ENCODE data around the gene OS9. TPM values are rescaled to one million over a fixed set of nuclear protein-coding genes. Genes with fewer than 3 reads are reported as not detected.

The OS9 gene
- total RNA-seq, 2 donors from 2014 or later: 167 to 213 TPM

DNA sequence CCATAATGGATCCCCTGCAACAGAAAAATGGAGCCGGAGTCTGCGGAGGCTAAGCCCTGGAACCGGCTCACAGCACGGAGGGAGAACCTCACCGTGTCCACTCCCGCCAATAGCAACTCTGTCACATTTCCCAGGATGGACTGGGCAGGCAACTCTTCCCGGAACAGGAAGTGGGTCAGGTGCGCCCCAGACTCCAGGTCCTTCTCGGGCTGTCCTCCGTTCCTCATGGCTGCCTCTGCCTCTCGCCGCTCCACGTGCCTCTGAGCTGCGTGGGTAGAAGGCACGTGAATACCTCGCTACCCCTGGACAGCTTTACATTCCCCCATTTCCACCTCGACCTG, 70.7 kb downstream of the OS9 start:
- WGBS, 2 donors: 2 to 8% methylated on average over 12 to 17 of the region's 17 CpGs
- H3K27ac ChIP-seq: peak overlapping the region; percentile 44 to 82 (median 64)

DNA sequence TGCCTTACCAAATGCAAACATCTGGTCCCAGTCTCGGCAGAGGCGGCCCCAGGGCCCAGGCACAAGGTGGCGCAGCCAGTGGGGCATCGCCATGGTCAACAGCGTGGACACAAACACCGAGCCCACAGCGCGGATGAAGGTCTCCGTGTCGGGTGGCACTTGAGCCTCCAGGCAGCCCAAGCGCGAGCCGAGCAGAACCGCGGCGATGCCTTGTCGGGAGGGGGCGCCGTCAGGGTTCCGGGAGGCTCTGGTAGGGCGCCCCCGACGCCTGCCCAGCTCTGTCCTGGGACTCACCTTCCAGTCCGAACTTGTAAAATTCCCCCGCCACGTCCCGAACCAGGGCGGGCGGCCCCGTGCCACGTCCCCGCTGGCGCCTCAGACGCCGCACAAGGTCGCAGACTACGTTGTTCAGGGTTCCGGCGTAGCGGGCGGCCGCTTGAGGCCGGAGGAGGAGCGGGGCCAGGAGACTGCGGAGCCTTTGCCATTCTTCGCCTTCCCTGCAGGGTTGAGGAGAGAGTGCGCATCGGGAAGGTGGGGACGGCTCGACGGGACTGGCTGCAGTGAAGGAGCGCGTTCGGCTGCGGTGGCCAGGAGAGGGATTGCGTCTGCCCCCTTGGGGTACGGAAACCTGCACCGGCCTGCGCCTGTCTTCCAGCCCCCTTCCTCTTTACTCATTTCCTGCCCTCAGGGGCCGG, 71.2 kb downstream of the OS9 start:
- Histone ChIP-seq H3K27ac (peak overlapping the region; percentile 44 to 82 (median 64)), H3K4me1 (peaks cover 32% of the 10 kb centered on the region), H3K4me3 (peak overlapping the region; percentile 16 to 19), H3K27me3 (no peaks in the 10 kb centered on the region), H3K36me3 (replicated peaks in 1 of 2; ENCODE audit: insufficient read depth in 1 of 2, low read depth in 2 of 2) (peaks cover 0 to 3% of the 10 kb centered on the region in 2 donors), H3K9me3 (no peaks in the 10 kb centered on the region)
- intact Hi-C loops (cut with DNase I): no loop called here
- TF ChIP-seq, protein P1, sequence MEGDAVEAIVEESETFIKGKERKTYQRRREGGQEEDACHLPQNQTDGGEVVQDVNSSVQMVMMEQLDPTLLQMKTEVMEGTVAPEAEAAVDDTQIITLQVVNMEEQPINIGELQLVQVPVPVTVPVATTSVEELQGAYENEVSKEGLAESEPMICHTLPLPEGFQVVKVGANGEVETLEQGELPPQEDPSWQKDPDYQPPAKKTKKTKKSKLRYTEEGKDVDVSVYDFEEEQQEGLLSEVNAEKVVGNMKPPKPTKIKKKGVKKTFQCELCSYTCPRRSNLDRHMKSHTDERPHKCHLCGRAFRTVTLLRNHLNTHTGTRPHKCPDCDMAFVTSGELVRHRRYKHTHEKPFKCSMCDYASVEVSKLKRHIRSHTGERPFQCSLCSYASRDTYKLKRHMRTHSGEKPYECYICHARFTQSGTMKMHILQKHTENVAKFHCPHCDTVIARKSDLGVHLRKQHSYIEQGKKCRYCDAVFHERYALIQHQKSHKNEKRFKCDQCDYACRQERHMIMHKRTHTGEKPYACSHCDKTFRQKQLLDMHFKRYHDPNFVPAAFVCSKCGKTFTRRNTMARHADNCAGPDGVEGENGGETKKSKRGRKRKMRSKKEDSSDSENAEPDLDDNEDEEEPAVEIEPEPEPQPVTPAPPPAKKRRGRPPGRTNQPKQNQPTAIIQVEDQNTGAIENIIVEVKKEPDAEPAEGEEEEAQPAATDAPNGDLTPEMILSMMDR (IDR thresholded peaks at IDR 0.05): peak in 4 of 7 experiments; percentile 5 to 16 (median 14)
- peak; percentile 7 to 28 (median 18) for TF ChIP-seq POLR2A (IDR thresholded peaks at IDR 0.05)
- ATAC-seq (peak; percentile 51), DNase-seq (peak; percentile 42 to 54 (median 48))
- WGBS, 2 donors: 0 to 3% methylated on average over 12 to 54 of the region's 60 CpGs

More for the DNA sequence above, 70.7 kb downstream of the OS9 start:
- H3K27me3 ChIP-seq: no peaks in the 10 kb centered on the region
- peak; percentile 56 to 89 (median 85) for TF ChIP-seq POLR2A (IDR thresholded peaks at IDR 0.05)
- TF ChIP-seq, protein P1 (IDR thresholded peaks at IDR 0.05): no peak
- H3K4me3 ChIP-seq: peak overlapping the region in 1 of 2 donors; percentile 16
- peak; percentile 87 for ATAC-seq
- H3K4me1 ChIP-seq: peaks cover 32% of the 10 kb centered on the region
- no peaks in the 10 kb centered on the region for H3K36me3 ChIP-seq (replicated peaks in 1 of 2; ENCODE audit: insufficient read depth in 1 of 2, low read depth in 2 of 2)
- peak; percentile 80 to 84 (median 82) for DNase-seq
- no peaks in the 10 kb centered on the region for H3K9me3 ChIP-seq
- intact Hi-C loops (cut with DNase I): no loop called here

DNA sequence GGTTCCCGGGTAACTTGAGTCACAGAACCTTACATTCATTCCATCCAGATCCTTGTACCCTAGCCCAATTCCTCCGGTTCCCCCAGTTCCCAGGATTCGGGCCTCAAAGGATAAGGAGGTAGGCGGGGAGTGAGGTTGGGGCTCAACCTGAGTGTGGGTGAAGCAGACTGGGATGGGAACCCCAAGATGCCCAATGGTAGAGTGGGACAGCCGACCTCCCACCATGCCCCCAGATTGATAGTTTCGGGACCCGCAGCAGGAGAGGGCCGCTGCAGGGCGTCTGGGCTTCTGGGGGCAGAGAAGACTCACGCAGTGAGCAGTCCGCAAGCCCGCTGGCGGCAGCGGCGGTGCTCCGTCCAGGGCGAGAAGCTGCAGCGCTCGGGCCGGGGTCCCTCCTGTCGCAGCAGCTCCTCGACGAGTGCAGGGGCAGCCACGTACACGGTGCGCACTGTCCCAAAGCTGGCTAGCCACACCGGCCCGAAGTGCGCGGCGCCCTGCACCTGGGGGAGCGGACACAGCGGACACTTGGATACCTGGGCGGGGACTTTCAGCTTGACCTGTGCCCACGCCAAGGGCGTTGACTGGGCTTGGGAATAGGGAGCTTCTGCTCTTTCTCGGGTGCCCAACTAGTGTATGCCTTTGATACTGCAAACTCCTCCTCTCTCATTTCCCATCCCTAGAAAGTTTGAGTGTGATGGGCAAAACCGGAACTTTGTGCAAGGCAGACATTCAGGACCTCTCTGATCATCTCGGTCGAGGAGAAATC, 71.9 kb downstream of the OS9 start:
- 2 to 6% methylated on average over 14 to 40 of the region's 40 CpGs for WGBS, 2 donors
- ATAC-seq: peak; percentile 22
- peak in 1 of 3 donors; percentile 9 for TF ChIP-seq POLR2A (IDR thresholded peaks at IDR 0.05)
- TF ChIP-seq, protein P1 (IDR thresholded peaks at IDR 0.05): no peak
- H3K9me3 ChIP-seq: no peaks in the 10 kb centered on the region
- peaks cover 38% of the 10 kb centered on the region for H3K4me1 ChIP-seq
- intact Hi-C loops (cut with DNase I): no loop called here
- H3K27ac ChIP-seq: peak overlapping the region in 1 of 4 donors; percentile 44
- peak overlapping the region; percentile 16 to 19 for H3K4me3 ChIP-seq
- peak in 2 of 4 donors; percentile 38 for DNase-seq
- H3K27me3 ChIP-seq: no peaks in the 10 kb centered on the region
- peaks cover 0 to 6% of the 10 kb centered on the region in 2 donors for H3K36me3 ChIP-seq (replicated peaks in 1 of 2; ENCODE audit: insufficient read depth in 1 of 2, low read depth in 2 of 2)

DNA sequence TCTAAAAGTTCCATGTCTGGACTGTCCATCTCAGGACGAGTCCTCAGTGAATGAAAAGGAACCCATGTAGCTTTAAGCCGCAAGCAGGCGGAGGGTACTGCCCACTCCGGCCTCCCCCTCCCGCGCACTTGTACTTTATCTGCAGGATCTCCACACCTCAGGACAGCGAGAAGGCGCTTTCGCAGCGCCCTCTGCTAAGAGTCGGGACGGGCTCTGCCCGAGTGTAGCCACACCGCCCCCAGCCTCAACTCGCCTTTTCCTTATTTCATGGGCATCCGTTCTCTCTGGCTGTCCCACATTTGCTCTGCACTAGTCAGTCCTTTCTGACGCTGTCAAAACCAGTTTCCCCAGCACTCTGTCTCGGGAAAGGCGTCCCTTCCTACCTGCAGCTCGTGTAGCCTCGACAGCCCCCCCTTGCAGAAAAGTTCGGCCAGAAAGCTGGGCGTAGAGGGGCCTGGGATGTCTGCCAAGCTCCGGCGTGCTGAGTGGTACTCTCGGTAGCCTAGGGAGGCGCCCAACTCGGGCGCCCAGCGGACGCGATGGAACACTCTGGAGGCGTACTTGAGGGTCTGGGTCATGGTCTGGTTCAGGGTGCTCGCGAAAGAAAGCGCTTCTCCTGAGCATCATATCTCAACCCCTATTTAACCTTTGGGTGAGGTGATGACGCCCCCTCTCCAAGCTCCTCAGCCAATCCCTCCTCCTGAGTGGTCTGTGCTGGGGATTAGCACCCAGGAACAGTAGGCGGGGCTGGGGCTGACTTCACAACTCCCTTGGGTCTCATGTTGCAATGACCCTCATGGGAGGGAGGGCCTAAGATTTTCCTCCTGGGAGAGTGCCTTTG, 72.8 kb downstream of the OS9 start, which contains the start of gene CYP27B1:
Gene CYP27B1, minus strand, starts transcription at position 615 of the 841 bp plus-strand sequence. Its CDS starts 37 bp downstream, at position 578.
- no peaks in the 10 kb centered on the region for H3K9me3 ChIP-seq
- H3K4me1 ChIP-seq: peaks cover 46% of the 10 kb centered on the region
- no peaks in the 10 kb centered on the region for H3K27me3 ChIP-seq
- WGBS, 2 donors: 4 to 5% methylated on average over 26 to 38 of the region's 38 CpGs
- H3K36me3 ChIP-seq (replicated peaks in 1 of 2; ENCODE audit: insufficient read depth in 1 of 2, low read depth in 2 of 2): peaks cover 0 to 6% of the 10 kb centered on the region in 2 donors
- TF ChIP-seq, protein P1 (IDR thresholded peaks at IDR 0.05): no peak
- TF ChIP-seq POLR2A (IDR thresholded peaks at IDR 0.05): peak in 1 of 3 donors; percentile 7
- no peak within 1 kb of the TSS for H3K27ac ChIP-seq
- peak within 1 kb of the TSS in 1 of 2 donors; percentile 19 for H3K4me3 ChIP-seq
- intact Hi-C loops (cut with DNase I): no loop called here
- peak; percentile 5 for ATAC-seq
- DNase-seq: peak in 1 of 4 donors; percentile 37

All from body of pancreas (tissue), 4 donors.